HL-60 (cell line): ENCODE measurements around the gene DNAJC24.

Experiments
- DNase-seq, 2 experiments: peaks; one replicate each; pipeline ENCODE4 v3.0.0-alpha.2; 2010 to 2020; ENCODE audit warnings: low read depth in 1 of 2, low spot score in 1 of 2
- H3K27ac ChIP-seq: fragments of 250-450 bp; sonication (Bioruptor Pico); replicated peaks from 2 replicates; pipeline ENCODE4 v1.5.1; 2020; ENCODE audit warnings: mild to moderate bottlenecking, moderate library complexity
- H3K27me3 ChIP-seq: fragments of 250-450 bp; sonication (Bioruptor Pico); 2 replicates; pipeline ENCODE4 v1.5.1; 2021; ENCODE audit warnings: mild to moderate bottlenecking, moderate library complexity; ENCODE audit not compliant: insufficient read depth, poor library complexity, severe bottlenecking
- H3K4me3 ChIP-seq: replicated peaks from 2 replicates; pipeline ENCODE4 v1.5.1; 2011; ENCODE audit warnings: mild to moderate bottlenecking, control low read depth, low read length; ENCODE audit not compliant: insufficient read depth
- CTCF ChIP-seq: IDR thresholded peaks from one replicate; pipeline ENCODE4 v1.5.1; 2011; ENCODE audit warnings: low read length, control low read depth, inconsistent platforms; ENCODE audit not compliant: insufficient read depth
- GABPA ChIP-seq: IDR thresholded peaks from 2 replicates; pipeline ENCODE4 v1.6.1; 2012; ENCODE audit warnings: low read depth
- POLR2AphosphoS5 ChIP-seq: IDR thresholded peaks from 2 replicates; pipeline ENCODE4 v1.6.1; 2012; ENCODE audit warnings: low read depth
- REST ChIP-seq: IDR thresholded peaks from 2 replicates; pipeline ENCODE4 v1.6.1; 2012; ENCODE audit warnings: low read depth; ENCODE audit not compliant: insufficient replicate concordance
- SPI1 ChIP-seq: IDR thresholded peaks from 2 replicates; pipeline ENCODE4 v1.6.1; 2012; ENCODE audit warnings: low read depth, mild to moderate bottlenecking, borderline replicate concordance

DNAJC24 gene

GRCh38 chr11:31417816-31418215 is 48.2 kb downstream of the DNAJC24 start:
- DNase-seq, result no peak
- no peak overlapping the region for H3K27ac ChIP-seq
- no peaks in the 10 kb centered on the region for H3K27me3 ChIP-seq
- no peak overlapping the region for H3K4me3 ChIP-seq
- no peak for TF ChIP-seq REST
- no peak for TF ChIP-seq POLR2AphosphoS5
- no peak for TF ChIP-seq CTCF
- no peak for TF ChIP-seq GABPA
- no peak for TF ChIP-seq SPI1

- no peak overlapping the region for H3K4me3 ChIP-seq
- no peaks in the 10 kb centered on the region for H3K27me3 ChIP-seq
- no peak for TF ChIP-seq GABPA
- TF ChIP-seq POLR2AphosphoS5, result no peak
- no peak for TF ChIP-seq CTCF
- TF ChIP-seq REST, result no peak
- no peak for TF ChIP-seq SPI1
- DNase-seq, result no peak
- no peak overlapping the region for H3K27ac ChIP-seq
These were observed 49.5 kb downstream of the DNAJC24 start for GRCh38 chr11:31419138-31419537.

- Histone ChIP-seq H3K4me3 (no peak overlapping the region), H3K27ac (no peak overlapping the region), H3K27me3 (no peaks in the 10 kb centered on the region)
- DNase-seq, result no peak
- TF ChIP-seq CTCF (no peak), POLR2AphosphoS5 (no peak)
These were observed 50.0 kb downstream of the DNAJC24 start for GRCh38 chr11:31419669-31420068.

- Histone ChIP-seq H3K27ac (no peak overlapping the region), H3K4me3 (no peak overlapping the region), H3K27me3 (no peaks in the 10 kb centered on the region)
- DNase-seq, result no peak
- TF ChIP-seq CTCF (no peak), POLR2AphosphoS5 (no peak), GABPA (no peak), REST (no peak), SPI1 (no peak)
These were observed 52.2 kb downstream of the DNAJC24 start for GRCh38 chr11:31421820-31422219.
